Measurements from ENCODE around the gene CRYBB3.

CRYBB3 gene

DNA sequence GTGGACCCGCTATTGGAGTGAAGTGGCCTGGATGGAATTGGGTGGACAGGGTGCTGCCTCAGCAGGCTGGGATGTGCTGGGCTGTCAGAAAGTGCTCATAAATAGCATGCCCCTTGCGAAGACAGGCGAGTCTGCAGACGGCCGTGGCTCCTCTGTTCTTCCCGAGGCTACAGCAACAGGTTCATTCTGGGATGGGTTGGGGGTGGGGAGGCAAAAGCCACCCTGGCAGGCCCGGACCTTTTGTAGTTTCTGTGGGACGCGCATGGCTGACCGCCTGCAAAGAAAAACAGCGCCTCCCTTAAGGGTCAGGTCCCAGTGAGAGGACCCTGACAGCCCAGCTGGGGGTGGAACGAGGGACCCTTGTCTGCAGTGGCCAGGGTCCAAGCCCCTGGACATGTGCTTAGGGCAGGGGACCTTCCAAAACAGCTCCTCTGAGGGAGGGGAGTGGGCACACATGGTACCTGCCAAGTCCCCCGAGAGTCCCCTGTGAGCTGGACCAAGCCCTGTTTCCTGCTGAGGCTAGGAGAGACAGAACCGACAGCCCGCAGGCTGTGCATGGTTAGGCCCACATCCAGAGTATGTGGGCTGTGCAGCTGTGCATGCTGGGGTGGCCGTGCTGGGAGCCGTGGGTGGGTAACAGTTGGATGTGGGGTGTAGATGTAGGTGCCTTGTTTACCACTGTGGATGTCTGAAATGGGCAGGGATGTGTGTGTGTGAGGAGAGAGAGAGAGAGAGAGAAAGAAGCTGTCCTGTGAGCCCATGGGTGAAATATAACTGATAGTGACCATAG lies at the start of gene CRYBB3:
CRYBB3 (plus strand) TSS at position 128 of the 790 bp plus-strand sequence. CDS start 1,539 bp downstream, outside the sequence.
- no peak for DNase-seq

DNA sequence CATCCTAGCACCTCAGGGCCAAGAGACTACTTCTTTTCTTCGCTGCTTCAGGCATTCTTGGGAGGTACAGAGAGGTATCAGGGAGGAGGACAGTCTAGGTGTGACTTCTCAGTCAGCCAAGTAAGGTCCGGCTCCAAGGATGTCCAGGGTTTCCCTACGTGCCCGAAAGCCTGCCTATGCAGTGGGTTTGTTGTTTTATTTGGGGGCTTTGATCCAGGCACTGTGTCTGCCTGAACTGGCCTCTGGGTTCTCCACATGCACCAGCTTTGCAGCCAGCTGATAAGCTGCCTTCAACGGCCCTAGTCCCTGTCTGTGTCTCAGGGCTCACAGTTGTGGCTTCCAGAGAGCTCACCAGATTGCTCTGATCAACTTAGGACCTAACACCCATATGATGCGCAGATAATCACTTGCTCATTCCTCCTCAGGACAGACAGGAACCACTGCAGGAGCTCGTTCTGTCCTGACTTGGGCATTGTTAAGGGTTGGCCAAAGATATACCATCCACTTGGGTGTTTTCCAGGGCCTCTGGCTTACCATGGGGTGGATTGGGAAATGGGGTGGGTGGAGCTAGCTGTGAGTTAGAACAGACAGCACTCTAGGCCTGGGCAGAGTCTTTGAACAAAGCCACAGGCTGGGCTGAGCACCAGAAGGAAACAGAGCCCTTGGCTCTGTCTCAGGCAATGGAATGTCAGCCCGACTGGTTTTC lies 45.5 kb upstream of the CRYBB3 start:
- no peak for DNase-seq

DNA sequence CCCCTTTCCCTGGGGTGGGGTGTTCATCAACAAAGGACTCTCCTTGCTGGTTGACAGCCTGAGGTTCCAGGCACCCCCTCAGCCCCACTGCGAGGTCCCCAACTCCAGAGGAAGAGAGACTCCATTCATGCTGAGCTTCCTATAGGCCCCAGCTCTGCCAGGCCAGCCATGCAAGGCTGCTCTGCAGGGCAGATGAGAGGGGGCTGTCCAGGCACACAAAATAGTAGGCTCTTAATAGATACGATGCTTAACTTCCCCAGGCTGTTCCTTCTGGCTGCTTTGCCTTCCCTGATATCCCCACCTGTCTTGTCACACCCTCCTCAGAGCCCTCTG lies 45.0 kb upstream of the CRYBB3 start:
- no peak for DNase-seq

DNA sequence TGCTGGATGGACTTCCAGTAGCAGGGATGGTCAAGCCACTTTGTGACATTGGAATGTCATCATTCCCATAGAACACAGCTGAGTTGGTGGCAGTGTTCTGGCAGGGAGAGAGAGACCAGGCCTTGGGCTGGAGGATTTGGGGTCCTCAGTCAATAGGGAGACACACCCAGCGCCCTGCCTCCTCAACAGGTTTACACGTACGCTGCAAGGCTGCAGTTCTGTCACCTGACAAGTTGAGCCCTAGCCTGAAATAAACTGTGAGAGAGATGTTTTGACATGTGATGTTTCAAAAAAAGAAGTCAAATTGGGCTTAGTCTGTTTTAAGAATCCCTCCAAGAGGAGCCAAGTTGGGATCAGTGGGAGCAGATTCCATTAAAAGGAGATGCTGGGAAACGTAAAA lies 42.9 kb upstream of the CRYBB3 start:
- no peak for DNase-seq

DNA sequence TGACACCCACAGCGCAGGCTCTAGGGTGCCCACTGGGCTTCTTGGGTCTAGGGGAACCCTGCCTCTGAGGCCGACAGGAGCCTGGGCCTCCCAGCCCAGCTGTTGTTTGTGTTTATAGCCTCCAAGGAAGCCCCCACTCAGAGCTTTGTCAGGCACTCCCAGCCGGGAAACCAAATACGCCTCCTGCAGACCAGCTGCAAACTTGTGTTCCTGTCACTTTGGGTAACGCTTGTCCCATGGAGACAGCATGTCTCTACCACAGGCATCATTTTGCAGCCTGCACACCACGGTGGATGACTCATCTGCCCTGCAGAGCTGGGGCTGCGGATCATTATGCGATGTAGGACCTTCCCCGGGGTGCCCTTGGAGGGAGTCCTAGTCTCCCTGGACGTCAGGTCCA lies 40.6 kb upstream of the CRYBB3 start:
- DNase-seq = no peak

DNA sequence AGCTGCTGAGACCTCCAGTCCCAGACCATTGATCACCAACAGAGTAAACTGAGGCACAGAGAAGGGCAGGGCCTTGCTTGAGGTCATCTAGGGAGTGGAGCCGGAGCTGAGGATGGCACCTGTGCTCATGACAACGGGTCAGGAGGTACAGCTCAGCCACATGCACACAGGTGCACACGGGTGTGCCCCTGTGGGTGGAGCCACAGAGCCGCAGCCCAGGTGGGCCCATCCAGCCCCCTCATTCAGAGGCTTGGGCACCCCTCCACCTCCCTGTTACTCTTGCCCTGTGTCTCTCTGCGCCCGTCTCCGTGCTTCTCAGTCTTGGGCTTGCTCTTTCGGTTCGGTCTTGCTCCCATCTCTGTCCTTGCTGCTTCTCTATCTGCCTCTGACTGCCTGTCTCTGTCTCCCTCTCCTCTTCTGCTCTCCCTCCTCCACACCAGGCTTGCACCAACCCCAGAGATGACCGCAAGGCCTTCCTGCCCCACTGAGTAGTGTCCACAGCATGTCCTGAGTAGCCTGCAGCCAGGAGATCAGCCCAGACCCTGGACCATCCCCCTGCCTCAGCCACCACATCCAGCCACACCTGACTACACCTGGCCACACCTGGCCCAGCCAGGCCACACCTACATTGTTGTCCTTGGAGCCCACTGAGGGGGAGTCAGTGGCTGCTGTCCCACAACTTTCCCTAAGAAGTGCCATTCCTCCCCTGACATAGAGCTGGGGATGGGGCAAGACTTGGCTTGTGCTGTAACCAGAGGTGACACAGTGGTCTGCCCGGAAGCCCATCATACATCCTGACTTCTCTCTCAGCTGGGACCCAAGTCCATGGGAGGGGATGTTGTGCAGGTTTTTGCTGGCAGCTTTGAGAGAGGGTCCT lies 39.3 kb upstream of the CRYBB3 start:
- no peak for DNase-seq

DNA sequence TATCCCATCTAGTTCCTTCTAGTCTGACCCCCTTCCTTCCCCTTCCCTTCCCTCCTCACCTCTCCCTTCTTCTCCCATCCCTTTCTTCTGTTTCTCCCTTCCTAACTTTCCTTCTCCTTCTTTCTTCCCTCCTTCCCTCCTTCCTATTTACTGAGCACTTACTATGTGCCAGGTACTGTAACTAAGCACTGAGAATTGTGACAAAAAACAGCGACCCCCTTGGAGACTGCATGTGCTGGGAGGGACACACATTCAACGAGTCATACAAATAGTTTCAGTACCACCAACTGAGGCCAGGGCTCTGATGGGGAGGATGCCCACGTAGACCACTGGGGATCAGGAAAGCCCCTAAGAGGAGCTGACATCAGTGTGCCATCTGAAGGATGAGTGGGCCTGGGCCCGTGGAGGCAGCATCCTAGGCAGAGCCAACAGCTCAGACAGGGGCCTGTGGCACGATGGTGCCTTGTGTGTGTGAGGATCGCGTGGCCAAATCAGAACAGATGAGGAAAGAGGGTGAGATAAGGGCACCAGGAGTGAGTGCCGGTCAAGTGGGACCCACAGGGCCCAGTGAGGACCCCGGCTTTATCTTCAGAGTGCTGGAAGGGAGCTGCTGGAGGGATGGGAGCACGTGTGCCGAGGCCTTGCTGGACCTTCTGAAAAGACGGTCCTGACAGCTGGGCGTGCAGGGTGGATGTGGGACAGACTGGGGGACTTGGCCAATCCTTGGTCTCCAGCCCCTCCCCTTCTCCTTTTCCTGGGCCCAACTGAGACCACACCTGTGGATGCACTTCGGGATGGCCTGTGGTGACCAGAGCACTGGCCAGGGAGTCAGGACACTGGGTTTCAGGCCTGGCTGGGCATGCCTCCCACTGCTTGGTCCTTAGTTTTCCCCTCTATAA lies 38.4 kb upstream of the CRYBB3 start:
- peak; percentile 9 for DNase-seq

DNA sequence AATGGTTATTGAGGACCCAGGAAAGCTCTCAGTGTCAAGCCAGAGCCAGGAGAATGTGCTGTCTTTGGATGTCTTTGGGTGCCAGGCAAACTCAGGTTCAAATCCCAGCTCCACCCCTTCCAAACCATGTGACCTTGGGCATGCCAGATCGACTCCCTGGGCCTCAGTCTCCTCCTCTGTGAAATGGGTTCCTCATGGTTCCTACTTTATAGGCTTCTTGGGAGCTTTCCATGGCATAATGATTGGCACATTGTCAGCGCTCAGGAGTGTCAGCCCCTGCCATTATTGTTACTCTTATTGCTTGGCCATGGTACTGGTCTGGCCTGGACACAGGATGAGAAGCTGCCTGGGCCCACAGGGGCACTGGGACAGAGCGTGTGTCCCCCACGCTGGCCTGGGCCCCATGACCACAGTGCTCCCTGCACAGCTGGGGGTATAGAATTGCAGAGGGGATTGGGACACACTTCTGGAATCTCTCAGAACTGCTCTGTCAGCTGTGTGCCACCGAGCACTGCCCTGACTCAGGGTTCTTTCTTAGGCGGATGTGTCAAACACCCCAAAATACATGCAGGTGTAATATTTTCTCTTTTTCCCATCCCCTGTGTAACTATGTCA lies 37.6 kb upstream of the CRYBB3 start:
- DNase-seq = no peak

DNA sequence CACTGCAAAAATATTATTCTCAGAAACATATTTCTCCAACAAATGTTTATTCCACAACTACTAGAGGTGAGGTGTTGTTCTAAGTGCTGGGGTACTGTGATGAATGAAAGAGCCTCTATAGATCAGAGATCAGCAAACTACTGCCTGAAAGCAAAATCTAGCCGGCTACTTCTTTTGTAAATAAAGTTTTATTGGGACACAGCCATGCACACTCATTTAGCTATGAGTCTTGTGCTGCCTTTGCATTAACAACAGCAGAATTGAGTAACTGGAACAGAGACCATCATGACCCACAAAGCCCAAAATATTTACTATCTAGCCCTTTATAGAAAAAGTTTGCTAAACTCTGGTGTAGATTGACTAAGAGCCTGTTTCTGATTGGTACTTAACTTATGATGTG lies 37.1 kb upstream of the CRYBB3 start:
- no peak for DNase-seq

DNA sequence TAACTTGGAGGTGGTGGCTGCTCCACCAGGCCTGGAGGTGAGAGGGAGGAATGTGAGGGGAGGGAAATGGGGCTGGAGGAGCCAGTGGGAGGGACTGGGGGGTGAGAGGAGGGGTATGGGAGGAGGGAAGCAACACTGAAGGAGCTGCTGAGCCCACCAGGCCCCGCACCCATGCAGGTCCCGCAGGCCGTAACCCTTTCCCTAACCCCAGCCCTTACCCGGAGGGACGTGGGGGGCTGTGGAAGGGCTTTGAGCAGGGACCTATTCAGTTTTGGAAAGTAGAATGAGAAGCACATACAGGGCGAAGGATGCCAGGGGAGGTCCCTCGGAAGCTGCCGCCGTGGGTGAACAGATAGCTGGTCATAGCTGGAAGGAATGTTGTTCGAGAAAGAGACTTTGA lies 33.9 kb upstream of the CRYBB3 start:
- DNase-seq = no peak

DNA sequence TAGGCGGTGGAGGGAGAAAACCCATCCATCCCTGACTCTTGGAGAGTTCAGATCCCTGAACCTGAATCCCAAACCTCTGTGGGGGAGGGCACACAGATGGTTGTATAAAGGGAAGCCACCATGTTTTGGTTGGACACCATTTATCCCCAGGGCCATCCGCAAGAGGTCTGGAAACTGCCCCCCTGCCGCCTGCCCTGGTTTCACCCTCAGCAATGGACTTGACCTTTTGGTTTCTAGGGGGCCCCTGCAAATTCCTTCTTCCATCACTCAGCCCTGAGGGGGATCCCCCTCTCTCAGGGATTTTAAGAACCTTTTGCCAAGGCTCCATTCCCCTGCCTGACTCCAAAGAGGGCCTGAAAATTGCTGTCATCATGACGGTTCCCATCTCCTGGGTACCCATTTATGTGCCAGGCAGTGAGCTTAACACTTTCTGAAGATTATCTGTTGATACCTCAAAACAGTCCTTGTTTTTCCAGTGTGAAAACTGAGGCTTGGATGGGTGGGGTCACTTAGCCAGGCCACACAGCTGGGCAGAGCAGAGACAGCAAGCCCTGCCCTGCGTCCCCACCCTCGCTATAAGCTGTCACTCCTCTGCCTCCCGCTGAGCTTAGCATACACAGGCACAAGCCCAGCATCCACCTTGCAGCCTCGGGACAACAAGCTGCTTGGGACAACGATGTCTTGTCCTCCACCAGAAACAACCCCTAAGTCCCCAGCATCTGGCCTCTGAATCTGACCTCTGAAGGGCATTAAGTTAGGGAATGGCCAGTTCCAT lies 33.2 kb upstream of the CRYBB3 start:
- no peak for DNase-seq

DNA sequence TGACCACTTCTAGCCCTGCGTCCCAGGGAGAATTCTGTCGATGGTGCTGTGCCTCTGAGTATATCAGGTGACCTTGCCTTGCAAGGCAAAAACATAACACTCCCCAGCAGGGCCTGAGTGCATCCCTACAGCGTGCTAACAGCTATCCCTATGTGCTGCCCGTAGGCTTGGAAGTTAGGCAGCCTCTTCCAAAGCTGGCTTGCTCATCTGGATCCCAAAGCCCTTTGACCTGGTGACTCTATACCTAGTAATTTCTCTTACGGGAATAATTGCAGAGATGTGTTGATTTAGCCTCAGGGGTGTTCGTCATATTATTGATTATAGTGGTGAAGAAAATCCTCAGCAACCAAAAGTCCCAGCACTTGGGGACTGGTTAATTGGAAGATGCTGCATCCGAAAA lies 32.6 kb upstream of the CRYBB3 start:
- no peak for DNase-seq

DNA sequence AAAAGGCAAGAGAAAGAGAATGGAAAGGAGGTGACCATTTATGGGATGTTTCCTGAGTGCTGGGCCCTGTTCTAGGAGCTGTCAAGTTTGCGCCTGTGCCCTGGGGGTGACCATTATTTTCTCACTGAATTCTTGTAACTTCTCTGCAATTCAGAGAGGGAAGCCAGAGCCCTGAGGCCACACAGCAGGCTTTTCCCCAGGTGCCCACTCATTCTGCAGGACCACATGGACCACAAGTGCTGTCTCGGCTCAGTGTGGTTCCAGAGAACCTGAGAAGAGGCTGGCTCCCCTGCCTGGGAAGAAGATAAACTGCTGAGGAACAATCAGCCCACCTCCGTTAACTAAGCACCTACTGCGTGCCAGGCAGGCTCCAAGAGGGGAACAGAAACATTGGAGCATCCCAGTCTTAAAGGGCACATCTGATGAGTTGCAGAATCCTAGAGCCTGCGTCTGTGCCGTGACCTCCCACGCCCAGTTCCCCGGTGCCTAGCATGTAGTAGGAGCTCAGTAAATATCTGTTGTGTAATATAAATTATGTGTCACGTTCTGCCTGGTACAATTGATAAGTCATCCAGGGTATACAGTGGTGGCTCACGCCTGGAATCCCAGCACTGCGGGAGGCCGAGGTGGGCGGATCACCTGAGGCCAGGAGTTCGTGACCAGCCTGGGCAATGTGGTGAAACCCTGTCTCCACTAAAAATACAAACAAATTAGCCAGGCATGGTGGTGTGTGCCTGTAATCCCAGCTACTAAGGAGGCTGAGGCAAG lies 31.6 kb upstream of the CRYBB3 start:
- DNase-seq = no peak

DNA sequence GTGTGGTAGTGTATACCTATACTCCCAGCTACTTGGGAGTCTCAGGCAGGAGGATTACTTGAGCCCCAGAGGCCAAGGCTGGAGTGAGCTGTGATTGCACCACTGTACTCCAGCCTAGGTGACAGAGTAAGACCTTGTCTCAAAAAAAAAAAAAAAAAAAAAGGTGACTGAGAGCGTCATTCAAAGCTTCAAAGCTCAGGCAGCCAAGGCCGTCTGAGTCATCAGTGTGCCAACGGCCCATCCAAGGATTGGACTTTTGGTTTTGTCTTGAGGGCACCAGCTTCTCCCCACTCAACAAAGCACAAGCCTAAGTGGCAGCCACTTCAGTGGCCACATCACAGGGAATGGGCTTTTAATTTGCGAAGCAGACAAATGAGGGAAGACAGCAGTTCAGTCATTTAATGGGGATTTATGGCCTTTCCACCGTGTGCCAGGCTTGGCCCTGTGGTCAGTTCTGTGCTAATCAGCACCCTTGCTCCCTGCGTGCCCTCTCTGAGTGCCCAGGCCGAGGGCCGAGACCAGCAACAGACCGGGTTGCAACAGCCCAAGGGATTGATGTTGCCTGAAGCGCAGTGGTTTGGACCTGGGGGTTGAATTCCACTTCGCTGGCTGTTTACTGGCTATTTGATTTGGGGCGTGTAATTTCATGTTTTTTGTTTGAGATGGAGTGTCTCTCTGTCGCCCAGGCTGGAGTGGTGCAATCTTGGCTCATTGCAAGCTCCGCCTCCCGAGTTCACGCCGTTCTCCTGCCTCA lies 30.2 kb upstream of the CRYBB3 start:
- no peak for DNase-seq

DNA sequence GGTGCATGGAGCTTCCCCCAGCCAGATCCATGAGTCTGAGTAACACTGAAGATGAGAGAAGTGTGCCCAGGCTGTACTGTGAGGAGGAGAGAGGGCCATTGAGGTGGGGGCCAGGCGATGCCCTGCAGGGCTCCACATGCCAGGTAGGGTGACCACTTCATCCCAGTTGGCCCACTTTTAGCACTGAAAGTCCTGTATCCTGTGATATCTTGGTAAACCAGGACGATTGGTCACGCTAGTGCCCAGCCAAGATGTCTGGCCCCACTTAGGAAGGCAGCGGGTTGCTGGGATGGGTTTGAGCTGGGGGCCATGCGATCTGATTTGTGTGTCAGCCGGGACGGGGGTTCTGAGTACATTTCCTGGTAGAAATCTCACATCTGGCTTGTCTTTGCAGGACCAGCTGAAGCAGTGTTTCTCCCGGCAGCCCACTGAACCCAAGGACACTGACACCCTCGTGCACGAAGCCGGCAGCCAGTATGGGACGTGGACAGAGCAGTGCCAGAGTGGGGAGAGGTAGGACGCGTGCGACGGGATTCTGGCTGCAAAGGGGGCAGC lies 29.2 kb upstream of the CRYBB3 start:
- no peak for DNase-seq

DNA sequence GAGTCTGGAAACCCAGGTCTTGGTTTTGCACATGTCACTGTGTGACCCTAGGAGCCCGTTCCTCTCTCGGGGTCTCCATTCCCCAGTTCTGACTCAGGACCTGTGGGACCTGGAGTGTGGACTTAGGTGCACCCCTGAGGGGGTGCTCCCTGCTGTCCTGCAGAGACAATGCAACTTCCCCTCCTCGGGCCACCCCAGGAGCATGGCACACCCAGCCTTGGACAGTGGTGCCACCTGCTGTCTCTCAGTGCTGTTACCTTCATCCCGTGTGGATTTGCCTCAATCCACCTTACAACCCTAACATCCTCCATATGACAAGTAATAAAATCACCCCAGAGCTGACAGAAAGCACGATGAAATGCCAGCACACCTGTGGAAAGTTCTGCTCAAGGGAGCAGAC lies 27.5 kb upstream of the CRYBB3 start:
- DNase-seq = peak; percentile 53

DNA sequence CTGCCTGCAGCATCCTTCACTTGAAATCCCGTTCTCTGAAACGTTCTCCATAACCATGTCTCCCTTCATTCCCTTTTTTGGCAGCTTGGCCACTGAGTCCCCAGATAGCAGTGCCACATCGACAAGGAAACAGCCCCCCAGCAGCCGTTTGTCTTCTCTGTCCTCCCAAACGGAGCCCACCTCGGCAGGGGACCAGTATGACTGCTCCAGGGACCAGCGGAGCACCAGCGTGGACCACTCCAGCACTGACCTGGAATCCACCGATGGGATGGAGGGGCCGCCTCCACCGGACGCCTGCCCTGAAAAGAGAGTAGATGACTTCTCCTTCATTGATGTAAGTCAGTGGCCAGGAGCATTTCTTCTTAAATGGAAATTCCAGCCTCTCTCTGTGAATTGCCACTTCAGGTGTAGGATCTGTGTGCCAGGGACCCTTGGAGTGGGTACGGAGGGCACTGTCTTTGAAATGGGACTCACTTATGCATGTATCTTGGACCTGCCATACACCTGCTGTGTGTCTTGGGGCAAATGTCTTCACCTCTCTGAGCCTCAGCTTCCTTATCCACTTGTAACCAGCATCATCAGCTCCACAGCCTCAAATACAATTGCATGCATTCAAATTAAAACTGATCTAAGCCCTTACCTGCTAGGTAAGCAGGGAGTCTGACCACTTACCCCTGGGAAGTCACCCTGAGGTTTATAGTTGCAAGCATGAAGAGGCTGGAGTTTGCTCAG lies 25.3 kb upstream of the CRYBB3 start:
- DNase-seq = no peak

DNA sequence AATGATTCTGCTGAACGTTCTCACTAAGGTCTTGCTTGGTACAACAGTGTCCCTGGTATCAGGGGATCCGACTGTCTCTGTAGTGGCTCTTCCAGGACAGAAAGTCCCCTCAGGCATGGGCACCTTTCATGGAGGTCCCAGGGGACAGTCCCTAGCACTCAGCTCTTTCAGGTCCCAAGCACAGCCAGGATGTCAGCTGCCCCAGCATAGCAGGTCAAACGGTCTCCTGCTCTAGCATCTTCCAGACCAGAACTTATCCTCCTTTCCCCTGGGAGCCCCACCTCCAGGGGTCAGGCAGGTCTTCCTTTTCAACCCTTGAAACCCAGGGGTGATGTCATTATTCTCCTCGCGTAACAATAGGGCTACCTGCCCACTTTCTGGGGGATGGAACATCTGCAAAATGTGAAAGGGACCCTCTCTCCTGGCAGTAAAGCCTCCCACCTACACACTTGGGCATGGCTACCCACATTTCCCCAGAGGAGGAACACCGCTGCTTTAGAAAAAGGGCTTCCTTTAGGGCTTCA lies 24.7 kb upstream of the CRYBB3 start:
- no peak for DNase-seq
